ENCODE data around the gene SLC49A4. TPM values are rescaled to one million over a fixed set of nuclear protein-coding genes. Genes with fewer than 3 reads are reported as not detected.
A peak's percentile ranks its signal among the peaks of the same experiment; 100 is the strongest.

The SLC49A4 gene
- total RNA-seq, 3 donors from 2014 or later (not counting 1 experiment from before 2014, with no cell fraction given): 5.6 to 8.0 (median 7.5) TPM

DNA sequence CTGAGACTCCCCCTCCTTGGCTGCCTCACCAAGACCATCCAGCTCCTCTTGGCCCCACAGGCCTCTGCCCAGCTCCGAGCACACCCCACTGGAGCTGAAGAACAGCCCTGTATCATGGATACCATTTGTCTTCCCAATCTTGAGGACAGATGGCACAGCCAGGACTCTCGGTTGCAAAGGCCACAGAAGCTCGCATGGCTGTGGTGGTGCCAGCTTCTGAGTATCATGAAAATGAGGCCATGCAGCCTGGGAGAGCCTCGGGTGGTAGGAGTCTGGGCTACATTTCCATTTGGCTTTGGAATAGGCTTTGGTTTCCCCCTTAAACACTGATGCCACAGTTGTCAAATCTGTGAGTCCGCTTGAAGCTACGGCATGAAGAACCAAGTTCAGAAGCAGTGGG, 126.1 kb downstream of the SLC49A4 start:
- peaks cover 26 to 47% of the 10 kb centered on the region in 2 donors for H3K27me3 Mint-ChIP-seq (ENCODE audit: low read depth in 2 of 2)
- no peak overlapping the region for H3K4me3 ChIP-seq (ENCODE audit: low read length)
- TF ChIP-seq, protein P1, sequence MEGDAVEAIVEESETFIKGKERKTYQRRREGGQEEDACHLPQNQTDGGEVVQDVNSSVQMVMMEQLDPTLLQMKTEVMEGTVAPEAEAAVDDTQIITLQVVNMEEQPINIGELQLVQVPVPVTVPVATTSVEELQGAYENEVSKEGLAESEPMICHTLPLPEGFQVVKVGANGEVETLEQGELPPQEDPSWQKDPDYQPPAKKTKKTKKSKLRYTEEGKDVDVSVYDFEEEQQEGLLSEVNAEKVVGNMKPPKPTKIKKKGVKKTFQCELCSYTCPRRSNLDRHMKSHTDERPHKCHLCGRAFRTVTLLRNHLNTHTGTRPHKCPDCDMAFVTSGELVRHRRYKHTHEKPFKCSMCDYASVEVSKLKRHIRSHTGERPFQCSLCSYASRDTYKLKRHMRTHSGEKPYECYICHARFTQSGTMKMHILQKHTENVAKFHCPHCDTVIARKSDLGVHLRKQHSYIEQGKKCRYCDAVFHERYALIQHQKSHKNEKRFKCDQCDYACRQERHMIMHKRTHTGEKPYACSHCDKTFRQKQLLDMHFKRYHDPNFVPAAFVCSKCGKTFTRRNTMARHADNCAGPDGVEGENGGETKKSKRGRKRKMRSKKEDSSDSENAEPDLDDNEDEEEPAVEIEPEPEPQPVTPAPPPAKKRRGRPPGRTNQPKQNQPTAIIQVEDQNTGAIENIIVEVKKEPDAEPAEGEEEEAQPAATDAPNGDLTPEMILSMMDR (IDR thresholded peaks at IDR 0.05): no peak
- H3K4me1 Mint-ChIP-seq: no peaks in the 10 kb centered on the region
- H3K4me1 ChIP-seq (ENCODE audit: control insufficient read depth, insufficient read depth, low read length): no peaks in the 10 kb centered on the region
- DNase-seq (no peak), ATAC-seq (no peak)
- H3K9me3 ChIP-seq (ENCODE audit: control insufficient read depth, insufficient read depth, low read length): no peaks in the 10 kb centered on the region
- H3K9me3 Mint-ChIP-seq: no peaks in the 10 kb centered on the region
- no peaks in the 10 kb centered on the region for H3K36me3 ChIP-seq (ENCODE audit: control insufficient read depth, insufficient read depth, low read length)
- intact Hi-C loops (cut with micrococcal nuclease): no loop called here
- H3K27ac Mint-ChIP-seq: no peak overlapping the region
- H3K27ac ChIP-seq (ENCODE audit: low read length): no peak overlapping the region
- no peaks in the 10 kb centered on the region for H3K36me3 Mint-ChIP-seq
- H3K27me3 ChIP-seq (ENCODE audit: control insufficient read depth, insufficient read depth, low read length): peaks cover 4% of the 10 kb centered on the region
- H3K4me3 Mint-ChIP-seq: no peak overlapping the region
- WGBS (ENCODE audit: insufficient coverage): 83% methylated on average over 6 of the region's 6 CpGs

DNA sequence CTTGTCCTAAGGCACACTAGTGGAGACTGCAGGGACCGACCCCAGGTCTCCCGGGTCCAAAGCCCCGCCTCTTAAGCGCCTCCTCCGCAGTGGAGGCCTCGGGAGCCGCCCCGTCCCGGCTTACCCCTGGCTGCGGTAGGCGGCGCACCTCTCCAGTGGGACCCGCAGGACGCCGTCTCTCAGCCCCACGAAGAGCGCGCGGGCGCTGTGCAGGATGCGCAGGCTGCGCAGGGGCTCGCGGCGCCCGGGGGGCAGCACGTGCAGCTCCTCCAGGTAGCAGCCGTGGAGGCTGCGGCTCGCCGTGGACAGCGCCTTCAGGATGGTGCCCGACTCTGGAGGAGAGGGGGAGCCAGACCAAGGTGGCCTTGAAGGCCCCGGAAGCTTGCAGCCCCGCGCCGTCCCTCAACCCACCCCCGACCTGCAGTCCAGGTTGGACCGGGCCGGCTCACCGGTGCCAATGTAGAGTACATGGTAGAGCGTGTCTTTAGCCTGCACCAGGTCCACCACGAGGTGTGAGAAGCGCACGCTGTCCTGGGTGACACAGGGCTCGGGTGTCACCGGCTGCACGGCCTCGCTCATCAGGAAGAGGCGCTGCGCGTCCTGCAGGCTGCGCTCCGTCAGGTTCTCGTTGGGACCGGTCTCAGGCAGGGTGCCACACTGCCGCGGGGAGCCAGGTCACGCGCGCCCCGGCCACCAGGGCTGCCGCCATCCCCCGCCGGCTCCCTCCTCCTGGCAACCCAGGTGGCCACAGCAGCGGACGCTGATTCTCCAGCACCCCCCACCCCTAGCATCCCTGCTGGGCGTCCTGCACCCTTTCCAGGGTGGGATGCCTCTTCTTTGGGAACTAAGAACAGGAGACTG, 127.2 kb downstream of the SLC49A4 start:
- no peaks in the 10 kb centered on the region for H3K4me1 ChIP-seq (ENCODE audit: control insufficient read depth, insufficient read depth, low read length)
- intact Hi-C loops (cut with micrococcal nuclease): no loop called here
- 3% methylated on average over 65 of the region's 68 CpGs for WGBS (ENCODE audit: insufficient coverage)
- DNase-seq (peak in 1 of 2 donors; percentile 21), ATAC-seq (peak in 1 of 3 donors; percentile 54)
- H3K4me1 Mint-ChIP-seq: no peaks in the 10 kb centered on the region
- no peaks in the 10 kb centered on the region for H3K9me3 Mint-ChIP-seq
- peaks cover 26 to 37% of the 10 kb centered on the region in 2 donors for H3K27me3 Mint-ChIP-seq (ENCODE audit: low read depth in 2 of 2)
- no peak overlapping the region for H3K4me3 Mint-ChIP-seq
- no peak overlapping the region for H3K4me3 ChIP-seq (ENCODE audit: low read length)
- H3K27ac Mint-ChIP-seq: no peak overlapping the region
- peaks cover 4% of the 10 kb centered on the region for H3K27me3 ChIP-seq (ENCODE audit: control insufficient read depth, insufficient read depth, low read length)
- H3K27ac ChIP-seq (ENCODE audit: low read length): no peak overlapping the region
- H3K9me3 ChIP-seq (ENCODE audit: control insufficient read depth, insufficient read depth, low read length): no peaks in the 10 kb centered on the region
- TF ChIP-seq, protein P1 (IDR thresholded peaks at IDR 0.05): no peak
- no peaks in the 10 kb centered on the region for H3K36me3 Mint-ChIP-seq
- no peaks in the 10 kb centered on the region for H3K36me3 ChIP-seq (ENCODE audit: control insufficient read depth, insufficient read depth, low read length)

DNA sequence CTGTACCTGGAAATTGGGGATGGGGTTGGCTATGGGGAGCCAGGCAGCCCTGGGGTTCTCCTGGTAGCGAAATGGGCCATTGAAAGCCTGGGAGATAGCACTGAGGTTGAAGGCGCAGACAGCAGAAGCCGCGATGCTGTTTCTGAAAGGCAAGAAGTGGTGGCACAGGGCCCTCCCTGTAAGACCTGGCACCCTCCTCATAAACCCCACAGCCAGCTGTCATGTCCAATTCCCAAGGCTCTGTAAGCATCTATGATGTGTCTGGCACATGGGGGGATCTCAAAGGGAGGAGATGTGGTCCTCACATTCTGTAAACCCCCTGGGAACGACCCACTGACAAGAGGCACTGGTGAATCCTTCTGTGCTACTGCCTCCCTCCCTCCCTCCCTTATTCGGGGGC, 128.7 kb downstream of the SLC49A4 start:
- TF ChIP-seq, protein P1 (IDR thresholded peaks at IDR 0.05): no peak
- intact Hi-C loops (cut with micrococcal nuclease): no loop called here
- WGBS (ENCODE audit: insufficient coverage): 82% methylated on average over 6 of the region's 6 CpGs
- Mint-ChIP-seq H3K27ac (no peak overlapping the region), H3K4me1 (no peaks in the 10 kb centered on the region), H3K9me3 (no peaks in the 10 kb centered on the region), H3K36me3 (no peaks in the 10 kb centered on the region), H3K4me3 (no peak overlapping the region), H3K27me3 (ENCODE audit: low read depth in 2 of 2) (peaks cover 27 to 29% of the 10 kb centered on the region in 2 donors)
- Histone ChIP-seq H3K27me3 (ENCODE audit: control insufficient read depth, insufficient read depth, low read length) (peaks cover 4% of the 10 kb centered on the region), H3K4me3 (ENCODE audit: low read length) (no peak overlapping the region), H3K9me3 (ENCODE audit: control insufficient read depth, insufficient read depth, low read length) (no peaks in the 10 kb centered on the region), H3K4me1 (ENCODE audit: control insufficient read depth, insufficient read depth, low read length) (no peaks in the 10 kb centered on the region), H3K27ac (ENCODE audit: low read length) (no peak overlapping the region), H3K36me3 (ENCODE audit: control insufficient read depth, insufficient read depth, low read length) (no peaks in the 10 kb centered on the region)
- DNase-seq (no peak), ATAC-seq (no peak)

Measured in natural killer cell (primary cell).